H1 (cell line): ENCODE data around the gene NUTM2E. TPM values are rescaled to one million over a fixed set of nuclear protein-coding genes. Genes with fewer than 3 reads are reported as not detected.
"Not testable (repeated sequence)": the region's sequence is repeated elsewhere in the genome, so short reads cannot be mapped to it uniquely, and the experiment has no call there.

Source experiments
- CTCF ChIA-PET: fragments of 300-600 bp; sonication (Branson Sonifier 250); formaldehyde crosslinking; loops from one replicate; lab custom pipeline; 2021; ENCODE audit not compliant: partially characterized antibody; lab: Charles Lee
- POLR2A ChIA-PET: fragments of 300-600 bp; sonication (Branson Sonifier 250); formaldehyde crosslinking; loops from one replicate; lab custom pipeline; 2021; ENCODE audit warnings: inconsistent platforms; ENCODE audit not compliant: partially characterized antibody; lab: Charles Lee
- DNase-seq, 2 experiments: peaks; one replicate each; pipeline versions ENCODE4 v3.0.0 to v3.0.0-alpha.2; 2010 to 2022; ENCODE audit warnings: low spot score in 2 of 2, low read depth in 1 of 2, mixed read lengths in 1 of 2
- FAIRE-seq: peaks from 2 replicates; lab custom pipeline; 2011; peaks lifted over from hg19 to GRCh38; lab: Jason Lieb, UNC
- H2AFZ ChIP-seq: 2 replicates; pipeline ENCODE4 v1.8.1; 2012; ENCODE audit warnings: low read length, inconsistent platforms
- H2AK5ac ChIP-seq: 2 replicates; pipeline ENCODE4 v1.6.1; 2013; ENCODE audit warnings: low read depth, low read length
- H2BK120ac ChIP-seq: replicated peaks from 2 replicates; pipeline ENCODE3; 2013; ENCODE audit warnings: low read depth, low read length, inconsistent platforms
- H2BK12ac ChIP-seq: 2 replicates; pipeline ENCODE4 v1.6.1; 2013; ENCODE audit warnings: low read depth, low read length
- H2BK15ac ChIP-seq: 2 replicates; pipeline ENCODE4 v1.6.1; 2013; ENCODE audit warnings: low read length
- H2BK20ac ChIP-seq: 2 replicates; pipeline ENCODE4 v1.6.1; 2013; ENCODE audit warnings: low read length
- H2BK5ac ChIP-seq: 2 replicates; pipeline ENCODE4 v1.6.1; 2013; ENCODE audit warnings: low read depth, low read length
- H3K14ac ChIP-seq: 2 replicates; pipeline ENCODE4 v1.6.1; 2013; ENCODE audit warnings: inconsistent platforms; ENCODE audit not compliant: insufficient read length
- H3K18ac ChIP-seq: 2 replicates; pipeline ENCODE4 v1.6.1; 2013; ENCODE audit warnings: low read length; ENCODE audit errors: extremely low read depth
- H3K23ac ChIP-seq: 2 replicates; pipeline ENCODE4 v1.6.1; 2013; ENCODE audit warnings: inconsistent platforms; ENCODE audit not compliant: insufficient read length
- H3K23me2 ChIP-seq: 2 replicates; pipeline ENCODE4 v1.6.1; 2013; ENCODE audit warnings: low read depth, low read length
- H3K27ac ChIP-seq: 2 replicates; pipeline ENCODE4 v1.6.1; 2011; ENCODE audit warnings: low read depth, low read length, inconsistent platforms
- H3K27me3 ChIP-seq, 4 experiments: replicated peaks in 1 of 4; 1 replicate in 1 of 4; 2 replicates in 3 of 4; pipeline versions ENCODE4 v1.6.1 to v1.8.1; 2011 to 2013; ENCODE audit warnings: low read length in 3 of 4, mild to moderate bottlenecking in 3 of 4, inconsistent platforms in 2 of 4, mixed read lengths in 2 of 4, moderate library complexity in 1 of 4; ENCODE audit not compliant: control insufficient read depth in 3 of 4, insufficient read depth in 3 of 4; ENCODE audit errors: extremely low read depth in 1 of 4
- H3K36me3 ChIP-seq, 4 experiments: 2 replicates each; pipeline versions ENCODE4 v1.6.1 to v1.8.1; 2011 to 2013; ENCODE audit warnings: mild to moderate bottlenecking in 4 of 4, low read length in 3 of 4, moderate library complexity in 2 of 4, control low read depth in 1 of 4, inconsistent platforms in 1 of 4; ENCODE audit not compliant: insufficient read depth in 4 of 4, control insufficient read depth in 2 of 4
- H3K4ac ChIP-seq: replicated peaks from 2 replicates; pipeline ENCODE3; 2013; ENCODE audit warnings: low read length, low read depth, mixed read lengths, inconsistent platforms; ENCODE audit not compliant: insufficient read length
- H3K4me1 ChIP-seq, 4 experiments: replicated peaks in 1 of 4; 1 replicate in 1 of 4; 2 replicates in 3 of 4; pipeline versions ENCODE4 v1.6.1 to v1.8.1; 2011 to 2013; ENCODE audit warnings: low read length in 3 of 4, inconsistent platforms in 2 of 4, mixed read lengths in 1 of 4; ENCODE audit not compliant: insufficient read depth in 4 of 4, control insufficient read depth in 3 of 4
- H3K4me2 ChIP-seq, 2 experiments: 2 replicates each; pipeline versions ENCODE4 v1.6.1 to v1.8.1; 2011 to 2013; ENCODE audit warnings: low read depth in 2 of 2, low read length in 2 of 2, control low read depth in 1 of 2, inconsistent platforms in 1 of 2, mild to moderate bottlenecking in 1 of 2; ENCODE audit not compliant: insufficient read depth in 1 of 2
- H3K4me3 ChIP-seq, 4 experiments: fragments of 200-600, 300-600 bp in 1 of 4; sonication (generic), shearing (Covaris generic), sonication (Bioruptor Twin) in 1 of 4; 2 replicates each; pipeline versions ENCODE4 v1.5.1 to v1.8.1; 2011 to 2016; ENCODE audit warnings: low read length in 4 of 4, low read depth in 3 of 4, control low read depth in 2 of 4, inconsistent platforms in 2 of 4, mild to moderate bottlenecking in 2 of 4, mixed read lengths in 1 of 4, moderate library complexity in 1 of 4; ENCODE audit not compliant: insufficient read depth in 2 of 4; ENCODE audit errors: extremely low read depth in 1 of 4
- H3K56ac ChIP-seq: replicated peaks from 2 replicates; pipeline ENCODE3; 2013; ENCODE audit warnings: low read depth, mild to moderate bottlenecking, mixed read lengths, low read length, inconsistent platforms; ENCODE audit not compliant: insufficient read length
- H3K79me1 ChIP-seq: 2 replicates; pipeline ENCODE4 v1.6.1; 2013; ENCODE audit warnings: low read depth, low read length, control low read depth
- H3K79me2 ChIP-seq, 2 experiments: 2 replicates each; pipeline versions ENCODE4 v1.6.1 to v1.8.1; 2012 to 2013; ENCODE audit warnings: low read length in 2 of 2, mild to moderate bottlenecking in 2 of 2, inconsistent platforms in 1 of 2; ENCODE audit not compliant: insufficient read depth in 2 of 2, control insufficient read depth in 1 of 2
- H3K9ac ChIP-seq, 4 experiments: replicated peaks in 1 of 4; 1 replicate in 1 of 4; 2 replicates in 3 of 4; pipeline versions ENCODE4 v1.6.1 to v1.8.1; 2011 to 2013; ENCODE audit warnings: low read depth in 3 of 4, low read length in 3 of 4, control low read depth in 2 of 4, mild to moderate bottlenecking in 2 of 4, moderate library complexity in 2 of 4, inconsistent platforms in 1 of 4; ENCODE audit errors: extremely low read depth in 1 of 4
- H3K9me3 ChIP-seq, 2 experiments: 2 replicates each; pipeline versions ENCODE4 v1.6.1 to v1.8.1; 2012 to 2013; ENCODE audit warnings: mild to moderate bottlenecking in 2 of 2, moderate library complexity in 2 of 2, control low read depth in 1 of 2, inconsistent platforms in 1 of 2, low read depth in 1 of 2, low read length in 1 of 2, mixed read lengths in 1 of 2; ENCODE audit not compliant: insufficient read depth in 2 of 2
- H4K20me1 ChIP-seq, 2 experiments: replicated peaks in 1 of 2; 2 replicates each; pipeline versions ENCODE3 to v1.8.1; 2011 to 2013; ENCODE audit warnings: inconsistent platforms in 2 of 2, low read length in 2 of 2, mild to moderate bottlenecking in 1 of 2; ENCODE audit not compliant: insufficient read depth in 2 of 2, control insufficient read depth in 1 of 2
- H4K5ac ChIP-seq: 2 replicates; pipeline ENCODE4 v1.6.1; 2013; ENCODE audit warnings: low read length, low read depth, mixed read lengths, inconsistent platforms; ENCODE audit not compliant: insufficient read length
- H4K8ac ChIP-seq: 2 replicates; pipeline ENCODE4 v1.8.0; 2013; ENCODE audit warnings: mild to moderate bottlenecking, moderate library complexity, low read length, inconsistent platforms; ENCODE audit not compliant: insufficient read depth; ENCODE audit errors: extremely low read depth
- H4K91ac ChIP-seq: replicated peaks from 2 replicates; pipeline ENCODE3; 2013; ENCODE audit warnings: low read length, mixed read lengths, inconsistent platforms; ENCODE audit not compliant: insufficient read length
- WGBS, 2 experiments: shearing (Covaris generic) in 1 of 2; methylation state at CpG; one replicate each; pipeline versions ENCODE4 v1.1.6 to v1.1.7; 2013 to 2015; ENCODE audit warnings: low lambda C conversion rate in 2 of 2, mixed read lengths in 2 of 2, inconsistent platforms in 1 of 2, low coverage in 1 of 2, missing lambda C conversion rate in 1 of 2; ENCODE audit not compliant: insufficient replicate concordance in 2 of 2, insufficient coverage in 1 of 2, insufficient read length in 1 of 2; ENCODE audit errors: extremely low coverage in 1 of 2, missing lambda C conversion rate in 1 of 2; 5-methylcytosine and 5-hydroxymethylcytosine counted together
- polyA plus RNA-seq, 7 experiments: library from polyadenylated mRNA; depleted of rRNA in 3 of 7; stranded (reverse) in 5 of 7; unstranded in 2 of 7; fragments of >200 nt in 5 of 7; fragments of 200-250 nt in 2 of 7; gene quantifications; 1 replicate in 5 of 7; 2 replicates in 1 of 7; 4 replicates in 1 of 7; pipeline versions ENCODE4 v1.2.1 to v1.2.3, GENCODE V29; 2011 to 2013; ENCODE audit warnings: missing spikeins in 2 of 7, mixed read lengths in 2 of 7
- total RNA-seq: library from RNA; stranded (reverse); fragmentation: NEBNext Ultra II Directional; extraction: Animal tissue kit (Norgen Biotek cat#: 25700); gene quantifications from 2 replicates; pipeline ENCODE4 v1.2.1, GENCODE V29; 2021

Gene NUTM2E
- total and polyA plus RNA-seq, 2 of the 8 experiments (the other 6 are each of a cell fraction or from before 2014, with no cell fraction given), result 0.02 to 0.28 TPM

GRCh38 chr10:79838441-79838840 is 11.9 kb downstream of the NUTM2E start:
- H3K4me3 ChIP-seq, DNase-seq, H2BK15ac ChIP-seq, H3K4ac ChIP-seq, H3K36me3 ChIP-seq, H3K27me3 ChIP-seq, H4K5ac ChIP-seq, FAIRE-seq, H3K9ac ChIP-seq, H3K56ac ChIP-seq, H4K8ac ChIP-seq, H2BK120ac ChIP-seq, H3K23ac ChIP-seq, H3K4me1 ChIP-seq, H4K91ac ChIP-seq, H3K18ac ChIP-seq, CTCF ChIA-PET, H3K79me1 ChIP-seq, H2BK20ac ChIP-seq, H2AK5ac ChIP-seq, H2AFZ ChIP-seq, H2BK5ac ChIP-seq, H3K79me2 ChIP-seq, H3K27ac ChIP-seq, H3K23me2 ChIP-seq, H4K20me1 ChIP-seq, POLR2A ChIA-PET, H2BK12ac ChIP-seq, H3K9me3 ChIP-seq, H3K4me2 ChIP-seq, H3K14ac ChIP-seq: not testable (repeated sequence)
- WGBS, 2 experiments, result 85% methylated on average over 9 of the region's 16 CpGs; no CpG with 5 or more reads in 1 of the 2 experiments

- H2BK5ac ChIP-seq, FAIRE-seq, H3K23ac ChIP-seq, H3K4me3 ChIP-seq, H3K4me1 ChIP-seq, H3K79me2 ChIP-seq, CTCF ChIA-PET, H3K4ac ChIP-seq, H4K91ac ChIP-seq, H3K14ac ChIP-seq, H3K27me3 ChIP-seq, H3K18ac ChIP-seq, H2BK12ac ChIP-seq, H2BK20ac ChIP-seq, H3K36me3 ChIP-seq, H4K8ac ChIP-seq, DNase-seq, H3K56ac ChIP-seq, H3K9ac ChIP-seq, H4K5ac ChIP-seq, H3K9me3 ChIP-seq, POLR2A ChIA-PET, H2AK5ac ChIP-seq, H3K79me1 ChIP-seq, H2AFZ ChIP-seq, H3K27ac ChIP-seq, H4K20me1 ChIP-seq, H3K23me2 ChIP-seq, H3K4me2 ChIP-seq, H2BK120ac ChIP-seq, H2BK15ac ChIP-seq: not testable (repeated sequence)
- WGBS, 2 experiments, result 94% methylated on average over 6 of the region's 8 CpGs; no CpG with 5 or more reads in 1 of the 2 experiments
Observed at GRCh38 chr10:79853191-79853854, 26.8 kb downstream of the NUTM2E start.
